Natural killer cell (primary cell): ENCODE data around the gene NUDT2. TPM values are rescaled to one million over a fixed set of nuclear protein-coding genes. Genes with fewer than 3 reads are reported as not detected.

Experiments used
- ATAC-seq, 3 donors: fragments of 150-1000 bp in 2 of 3; fragments of 200-7000 bp in 1 of 3; cut with Tn5 transposase; 1 replicate in 1 of 3; 2 replicates in 2 of 3; pipeline ENCODE4 v1.10.0; 2021; ENCODE audit warnings: mild to moderate bottlenecking in 2 of 3, moderate library complexity in 2 of 3
- DNase-seq, 2 donors: peaks; one replicate each; pipeline versions ENCODE4 v3.0.0 to v3.0.0-alpha.2; 2013 to 2021; ENCODE audit warnings: mixed read lengths in 1 of 2
- H3K27ac ChIP-seq: one replicate; pipeline ENCODE4 v1.5.1; 2013; ENCODE audit warnings: mild to moderate bottlenecking, low read length
- H3K27me3 ChIP-seq: one replicate; pipeline ENCODE4 v1.6.1; 2013; ENCODE audit warnings: low read length; ENCODE audit not compliant: control insufficient read depth, insufficient read depth
- H3K36me3 ChIP-seq: one replicate; pipeline ENCODE4 v1.6.1; 2013; ENCODE audit warnings: low read length; ENCODE audit not compliant: control insufficient read depth, insufficient read depth
- H3K4me1 ChIP-seq: one replicate; pipeline ENCODE4 v1.6.1; 2013; ENCODE audit warnings: low read length; ENCODE audit not compliant: control insufficient read depth, insufficient read depth
- H3K4me3 ChIP-seq: one replicate; pipeline ENCODE4 v1.5.1; 2013; ENCODE audit warnings: low read length
- H3K9me3 ChIP-seq: one replicate; pipeline ENCODE4 v1.6.1; 2013; ENCODE audit warnings: low read length; ENCODE audit not compliant: control insufficient read depth, insufficient read depth
- H3K27ac Mint-ChIP-seq, 2 donors: one replicate each; pipeline ENCODE4 v1.8.0; 2022; ENCODE audit warnings: mild to moderate bottlenecking in 2 of 2, mixed read lengths in 2 of 2, moderate library complexity in 1 of 2
- H3K27me3 Mint-ChIP-seq, 2 donors: one replicate each; pipeline ENCODE4 v1.8.0; 2022; ENCODE audit warnings: low read depth in 2 of 2, mixed read lengths in 2 of 2
- H3K36me3 Mint-ChIP-seq: one replicate; pipeline ENCODE4 v1.8.0; 2022; ENCODE audit warnings: mixed read lengths
- H3K4me1 Mint-ChIP-seq, 2 donors: one replicate each; pipeline ENCODE4 v1.8.0; 2022; ENCODE audit warnings: mixed read lengths in 2 of 2
- H3K4me3 Mint-ChIP-seq: one replicate; pipeline ENCODE4 v1.8.0; 2022; ENCODE audit warnings: mild to moderate bottlenecking, moderate library complexity, mixed read lengths
- H3K9me3 Mint-ChIP-seq, 2 donors: one replicate each; pipeline ENCODE4 v1.8.0; 2022; ENCODE audit warnings: mixed read lengths in 2 of 2
- WGBS: methylation state at CpG from one replicate; pipeline ENCODE4 v1.1.7; 2013; ENCODE audit warnings: missing lambda C conversion rate; ENCODE audit not compliant: insufficient coverage; 5-methylcytosine and 5-hydroxymethylcytosine counted together
- intact Hi-C: fragments of 100-400 bp; cut with micrococcal nuclease; formaldehyde crosslinking; loops from one replicate; pipeline ENCODE4 v1.14.2; 2022
- total RNA-seq, 4 donors: library from RNA; stranded (reverse); fragments of 120-200 nt in 1 of 4; gene quantifications; one replicate each; pipeline versions ENCODE4 v1.2.3 to v1.2.4, GENCODE V29; 2013 to 2022
- TF ChIP-seq, protein P1 (sequence below): fragments of 200-600 bp; IDR thresholded peaks from one replicate; pipeline ENCODE4 v1.8.0; 2022; ENCODE audit warnings: antibody characterized with exemption

NUDT2 gene
- total RNA-seq, 3 donors from 2014 or later (not counting 1 experiment from before 2014, with no cell fraction given) = 8.5 to 15.7 (median 9.4) TPM

DNA sequence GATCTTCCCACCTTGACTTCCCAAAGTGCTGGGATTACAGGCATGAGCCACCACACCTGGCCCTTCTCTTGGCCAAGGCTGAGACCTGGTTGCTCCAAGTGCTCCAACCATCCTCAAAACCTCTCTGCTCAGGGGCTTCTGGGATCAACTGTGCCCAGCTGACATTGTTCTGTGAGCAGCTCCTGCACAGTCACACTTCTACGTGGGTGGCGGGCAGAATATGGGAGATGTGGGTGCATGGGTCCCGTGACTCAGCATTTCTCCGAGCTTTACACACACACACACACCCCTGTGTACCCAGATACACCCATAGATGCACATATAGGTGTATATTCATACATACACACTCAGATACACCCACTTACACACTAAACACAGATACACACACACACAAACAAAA lies 57.9 kb downstream of the NUDT2 start:
- DNase-seq (no peak), ATAC-seq (no peak)
- Histone ChIP-seq H3K27ac (no peak overlapping the region), H3K9me3 (no peaks in the 10 kb centered on the region), H3K36me3 (no peaks in the 10 kb centered on the region), H3K27me3 (peaks cover 4% of the 10 kb centered on the region), H3K4me3 (no peak overlapping the region), H3K4me1 (no peaks in the 10 kb centered on the region)
- H3K36me3 Mint-ChIP-seq = no peaks in the 10 kb centered on the region
- 68% methylated on average over 4 of the region's 4 CpGs for WGBS
- H3K4me1 Mint-ChIP-seq = no peaks in the 10 kb centered on the region
- H3K27ac Mint-ChIP-seq = no peak overlapping the region
- no peak overlapping the region for H3K4me3 Mint-ChIP-seq
- no peaks in the 10 kb centered on the region for H3K9me3 Mint-ChIP-seq
- TF ChIP-seq, protein P1, sequence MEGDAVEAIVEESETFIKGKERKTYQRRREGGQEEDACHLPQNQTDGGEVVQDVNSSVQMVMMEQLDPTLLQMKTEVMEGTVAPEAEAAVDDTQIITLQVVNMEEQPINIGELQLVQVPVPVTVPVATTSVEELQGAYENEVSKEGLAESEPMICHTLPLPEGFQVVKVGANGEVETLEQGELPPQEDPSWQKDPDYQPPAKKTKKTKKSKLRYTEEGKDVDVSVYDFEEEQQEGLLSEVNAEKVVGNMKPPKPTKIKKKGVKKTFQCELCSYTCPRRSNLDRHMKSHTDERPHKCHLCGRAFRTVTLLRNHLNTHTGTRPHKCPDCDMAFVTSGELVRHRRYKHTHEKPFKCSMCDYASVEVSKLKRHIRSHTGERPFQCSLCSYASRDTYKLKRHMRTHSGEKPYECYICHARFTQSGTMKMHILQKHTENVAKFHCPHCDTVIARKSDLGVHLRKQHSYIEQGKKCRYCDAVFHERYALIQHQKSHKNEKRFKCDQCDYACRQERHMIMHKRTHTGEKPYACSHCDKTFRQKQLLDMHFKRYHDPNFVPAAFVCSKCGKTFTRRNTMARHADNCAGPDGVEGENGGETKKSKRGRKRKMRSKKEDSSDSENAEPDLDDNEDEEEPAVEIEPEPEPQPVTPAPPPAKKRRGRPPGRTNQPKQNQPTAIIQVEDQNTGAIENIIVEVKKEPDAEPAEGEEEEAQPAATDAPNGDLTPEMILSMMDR = no peak
- H3K27me3 Mint-ChIP-seq = peaks cover 15 to 26% of the 10 kb centered on the region in 2 donors
- intact Hi-C loops = no loop called here

DNA sequence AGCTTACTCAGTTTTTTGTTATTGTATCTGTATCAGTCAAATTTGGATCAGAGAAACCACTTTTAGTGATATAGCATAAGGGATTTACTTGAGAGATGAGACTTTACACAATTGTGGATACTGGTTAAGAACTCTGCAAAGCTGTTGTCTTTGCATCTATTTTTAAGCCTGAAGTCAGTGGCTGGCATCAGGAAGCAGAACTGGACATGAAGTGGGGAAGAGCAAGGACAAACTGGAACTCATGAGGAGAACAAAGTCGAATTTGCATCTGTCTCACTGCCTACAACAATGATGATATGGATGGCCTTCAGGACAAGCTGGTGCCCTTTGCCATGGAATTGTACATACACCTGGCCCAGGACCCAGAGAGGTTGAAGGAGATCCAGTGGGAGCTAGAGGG lies 63.1 kb downstream of the NUDT2 start:
- no peaks in the 10 kb centered on the region for H3K4me1 Mint-ChIP-seq
- H3K9me3 Mint-ChIP-seq = no peaks in the 10 kb centered on the region
- Histone ChIP-seq H3K27me3 (peaks cover 4% of the 10 kb centered on the region), H3K27ac (no peak overlapping the region), H3K9me3 (no peaks in the 10 kb centered on the region), H3K4me3 (no peak overlapping the region), H3K36me3 (no peaks in the 10 kb centered on the region), H3K4me1 (no peaks in the 10 kb centered on the region)
- H3K27ac Mint-ChIP-seq = no peak overlapping the region
- WGBS = 80% methylated on average over 1 of the region's 1 CpG
- intact Hi-C loops = no loop called here
- ATAC-seq = no peak
- TF ChIP-seq, protein P1 = no peak
- H3K4me3 Mint-ChIP-seq = no peak overlapping the region
- no peak for DNase-seq
- no peaks in the 10 kb centered on the region for H3K36me3 Mint-ChIP-seq
- H3K27me3 Mint-ChIP-seq = peaks cover 9 to 21% of the 10 kb centered on the region in 2 donors

Other genes with a start within 250 kb of the NUDT2 start
- 10 to 100 TPM; 14.9 to 24.3 (median 21.3) TPM for gene DCAF12, start 202.9 kb upstream of the NUDT2 start, total RNA-seq
- 10 to 100 TPM; 43.6 to 59.3 (median 49.7) TPM for gene UBAP1, start 150.5 kb upstream of the NUDT2 start, total RNA-seq
- gene KIF24, start 301 bp upstream of the NUDT2 start, total RNA-seq = under 1 TPM; 0.28 to 0.50 (median 0.30) TPM
- gene MYORG, start 47.3 kb downstream of the NUDT2 start, total RNA-seq = under 1 TPM; 0.58 to 0.93 (median 0.92) TPM
- gene FAM219A, start 129.0 kb downstream of the NUDT2 start, total RNA-seq = 10 to 100 TPM; 18.9 to 20.6 (median 19.2) TPM
- not detected for gene DNAI1, start 129.2 kb downstream of the NUDT2 start, total RNA-seq
- 1 to 10 TPM in 1 of 3 donors, under 1 TPM in 1, not detected in 1; 0.34 to 1.7 TPM for gene ENHO, start 193.4 kb downstream of the NUDT2 start, total RNA-seq